ENCODE data around the gene RFWD3. TPM values are rescaled to one million over a fixed set of nuclear protein-coding genes. Genes with fewer than 3 reads are reported as not detected.
A peak's percentile ranks its signal among the peaks of the same experiment; 100 is the strongest.

The RFWD3 gene
- total and polyA plus RNA-seq, 2 of the 4 experiments (the other 2 are of a cell fraction) = 16.7 to 27.6 TPM

- Histone ChIP-seq H4K91ac (ENCODE audit: insufficient read depth, low read depth, low read length) (no peak overlapping the region), H3K36me3 (ENCODE audit: control insufficient read depth, insufficient read depth, low read length) (no peaks in the 10 kb centered on the region), H2AK9ac (replicated peaks; ENCODE audit: low read depth, low read length, poor library complexity) (no peak overlapping the region), H2BK120ac (ENCODE audit: low read depth, low read length) (no peak overlapping the region), H3K4me3 (ENCODE audit: insufficient read depth, low read depth, low read length) (no peak overlapping the region), H3K9me3 (ENCODE audit: control insufficient read depth, insufficient read depth, low read length) (no peaks in the 10 kb centered on the region), H3K79me1 (ENCODE audit: low read depth in 1 of 2, low read length in 2 of 2) (peaks cover 29 to 75% of the 10 kb centered on the region in 2 experiments), H4K20me1 (ENCODE audit: insufficient read depth, low read length) (peaks cover 89% of the 10 kb centered on the region), H2BK20ac (ENCODE audit: low read depth, low read length) (no peak overlapping the region), H3K18ac (ENCODE audit: low read depth, low read length) (no peak overlapping the region), H3K14ac (replicated peaks; ENCODE audit: low read depth, low read length) (no peak overlapping the region), H4K5ac (ENCODE audit: low read depth, low read length) (no peak overlapping the region), H3K27ac (ENCODE audit: insufficient read depth, low read length) (no peak overlapping the region), H3K23ac (ENCODE audit: low read depth, low read length) (no peak overlapping the region), H2AK5ac (ENCODE audit: low read depth, low read length) (no peak overlapping the region), H3K9me1 (ENCODE audit: insufficient read depth, low read length) (peaks cover 4% of the 10 kb centered on the region), H3K4me1 (ENCODE audit: control insufficient read depth, insufficient read depth, low read length) (peaks cover 6% of the 10 kb centered on the region), H2AFZ (replicated peaks; ENCODE audit: low read length, poor library complexity) (no peak overlapping the region), H3K4ac (ENCODE audit: low read depth, low read length) (no peak overlapping the region), H2BK5ac (ENCODE audit: low read depth, low read length, poor library complexity, severe bottlenecking) (no peak overlapping the region), H4K8ac (ENCODE audit: low read depth in 2 of 2, low read length in 2 of 2) (no peak overlapping the region), H3K4me2 (ENCODE audit: low read depth, low read length) (no peak overlapping the region), H3K9ac (ENCODE audit: low read depth, low read length) (no peak overlapping the region), H3K56ac (ENCODE audit: extremely low read depth, insufficient read depth, low read length) (no peak overlapping the region), H3K27me3 (ENCODE audit: control insufficient read depth, insufficient read depth, low read length) (no peaks in the 10 kb centered on the region), H2BK15ac (ENCODE audit: low read depth, low read length) (no peak overlapping the region)
- dilution Hi-C loops (cut with HindIII; ENCODE audit: low sequenced_read_pairs, unreplicated experiment) (no loop called here), in situ Hi-C loops (cut with MboI; ENCODE audit: low sequenced_read_pairs) (no loop called here), intact Hi-C loops (cut with micrococcal nuclease) (no loop called here)
- no CpG with 5 or more reads among the region's 12 CpGs for WGBS, 2 experiments (ENCODE audit: extremely low coverage in 2 of 2, insufficient read length in 1 of 2)
- BruUV-seq (replicated peaks) = no TSS peak
- ATAC-seq (ENCODE audit: low read depth) (no peak), DNase-seq (no peak)
- ChIA-PET CTCF (no interaction called here), POLR2A (ENCODE audit: unreplicated experiment) (no interaction called here)
- no peak for TF ChIP-seq RAD21 (IDR thresholded peaks at IDR 0.05; ENCODE audit: low read length)
- peak; percentile 67 for TF ChIP-seq MAFK (IDR thresholded peaks at IDR 0.05; ENCODE audit: low read depth, low read length)
Measured at GRCh38 chr16:74575807-74576643, 90.7 kb downstream of the RFWD3 start.

Measured in IMR-90 (cell line).